Hypothalamus (tissue), 51 donors: Measurements from ENCODE around the gene WNT3.

Source experiments
- DNase-seq, 51 donors: peaks; one replicate each; lab custom pipeline; 2025; lab: John Stamatoyannopoulos, UW

The WNT3 gene

DNA sequence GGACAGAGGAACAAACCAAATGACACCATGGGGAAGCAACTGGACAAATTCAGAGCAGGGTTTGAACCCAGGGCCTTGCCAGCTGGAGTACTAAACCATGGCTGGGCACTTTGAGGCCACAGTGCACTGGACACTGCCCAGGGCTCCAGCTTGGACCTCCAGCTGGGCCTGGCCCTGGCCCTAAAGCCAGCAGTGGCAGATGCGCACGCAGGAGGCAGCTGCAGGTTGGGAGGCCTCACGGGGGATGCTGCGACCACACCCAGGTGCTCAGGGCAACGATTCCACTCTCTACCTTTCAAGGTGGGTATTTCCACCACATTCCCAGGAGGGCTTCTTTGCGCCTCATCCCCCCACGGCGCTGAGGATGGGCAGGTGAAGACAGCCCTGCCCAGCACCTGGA is 28.9 kb downstream of the WNT3 start:
- DNase-seq: no peak

DNA sequence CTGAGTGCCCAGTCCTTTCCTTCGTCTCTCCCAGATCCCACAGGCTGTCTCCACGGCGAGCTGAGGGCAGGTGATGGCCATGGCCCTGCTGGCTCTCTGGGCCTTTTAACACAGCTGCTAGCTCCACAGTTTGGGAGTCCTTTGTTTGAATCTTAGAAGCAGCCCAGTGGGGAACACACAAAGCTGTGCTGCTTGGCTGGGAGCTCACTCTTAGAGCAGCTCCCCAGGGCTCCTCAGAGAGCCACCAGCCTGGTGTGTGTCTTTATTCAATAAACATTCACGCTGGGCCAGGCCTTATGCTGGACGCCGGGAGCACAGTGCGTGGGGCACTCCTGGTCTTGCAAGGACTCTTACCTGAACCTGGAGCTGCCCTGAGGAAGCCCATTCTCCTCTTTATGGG is 29.7 kb downstream of the WNT3 start:
- no peak for DNase-seq

DNA sequence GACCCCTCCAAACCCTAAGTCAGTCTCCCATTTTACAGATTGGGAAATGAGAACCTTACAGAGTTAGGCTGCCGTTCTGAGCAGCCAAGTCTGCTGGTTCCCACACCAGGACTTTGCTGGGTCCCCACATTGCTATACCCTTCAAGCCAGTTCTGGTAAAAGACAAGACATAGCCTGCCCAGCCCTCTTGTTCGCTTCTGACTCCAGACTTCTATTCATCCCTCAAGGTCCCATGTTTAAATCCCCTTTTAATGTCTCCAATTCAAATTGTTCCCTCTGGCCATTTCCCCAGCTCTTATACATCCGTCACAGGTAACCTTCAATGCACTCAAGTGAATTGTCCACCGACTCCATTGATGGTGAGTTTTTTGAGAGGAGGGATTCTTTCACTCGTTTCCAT is 30.2 kb downstream of the WNT3 start:
- DNase-seq: no peak

DNA sequence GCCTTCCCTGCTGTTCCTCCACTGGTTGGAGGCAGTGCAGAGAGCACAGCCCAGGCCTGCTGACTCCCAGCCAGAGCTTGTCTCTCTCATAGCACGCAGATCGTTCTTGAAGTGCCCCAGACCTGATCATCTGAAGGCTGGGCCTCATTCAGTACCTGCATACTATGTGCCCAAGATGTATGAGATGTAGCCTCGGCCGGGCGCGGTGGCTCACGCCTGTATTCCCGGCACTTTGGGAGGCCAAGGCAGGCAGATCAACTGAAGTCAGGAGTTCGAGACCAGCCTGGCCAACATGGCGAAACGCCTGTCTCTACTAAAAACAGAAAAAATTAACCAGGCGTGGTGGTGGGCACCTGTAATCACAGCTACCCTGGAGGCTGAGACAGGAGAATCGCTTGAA is 31.0 kb downstream of the WNT3 start:
- no peak for DNase-seq

DNA sequence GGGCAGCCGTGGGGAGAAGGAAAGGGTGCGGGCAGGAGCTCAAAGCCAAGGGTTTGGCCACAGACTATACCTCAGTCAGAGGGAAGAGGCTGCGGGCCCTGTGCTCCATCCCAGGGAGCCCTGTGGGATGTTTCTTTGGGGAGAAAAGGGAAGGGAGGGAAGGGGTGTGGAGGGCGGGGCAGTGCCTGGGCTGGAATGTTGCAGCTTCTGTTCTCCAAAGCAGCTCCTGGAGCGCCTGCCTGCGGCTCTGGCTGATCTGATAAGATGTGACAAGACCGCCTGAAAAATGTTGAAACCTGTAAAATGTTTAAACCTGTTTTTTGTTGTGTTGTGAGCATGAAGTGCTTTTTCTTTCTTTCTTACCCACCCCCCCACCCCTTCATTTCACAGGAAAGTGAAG is 32.8 kb downstream of the WNT3 start:
- no peak for DNase-seq

DNA sequence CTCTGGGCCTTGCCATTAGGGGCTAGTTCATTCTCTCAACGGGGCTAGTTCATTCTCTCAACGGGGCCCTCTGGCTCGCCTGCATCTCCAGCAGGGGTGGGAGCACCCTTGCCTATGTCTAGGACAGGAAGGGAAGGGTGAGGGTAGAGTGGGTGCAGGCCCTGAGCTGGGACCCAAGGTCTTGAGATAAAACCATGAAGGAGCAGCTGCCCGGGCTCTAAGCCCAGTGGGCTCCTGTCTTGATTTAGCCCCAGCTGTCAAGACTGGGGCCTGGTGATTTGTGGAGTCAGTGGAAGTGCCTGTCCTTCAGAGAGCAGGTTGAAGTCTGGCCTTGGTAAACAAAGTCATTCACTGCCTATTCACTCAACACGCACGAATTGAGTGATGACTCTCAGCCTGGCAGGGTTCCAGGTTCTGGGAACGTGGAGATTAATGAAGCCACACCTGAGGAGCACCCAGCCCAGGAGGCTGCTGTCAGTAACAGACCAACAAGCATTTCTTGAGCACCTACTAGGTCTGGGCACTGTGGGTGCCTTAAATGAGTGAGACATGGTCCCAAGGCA is 35.4 kb downstream of the WNT3 start:
- no peak for DNase-seq

DNA sequence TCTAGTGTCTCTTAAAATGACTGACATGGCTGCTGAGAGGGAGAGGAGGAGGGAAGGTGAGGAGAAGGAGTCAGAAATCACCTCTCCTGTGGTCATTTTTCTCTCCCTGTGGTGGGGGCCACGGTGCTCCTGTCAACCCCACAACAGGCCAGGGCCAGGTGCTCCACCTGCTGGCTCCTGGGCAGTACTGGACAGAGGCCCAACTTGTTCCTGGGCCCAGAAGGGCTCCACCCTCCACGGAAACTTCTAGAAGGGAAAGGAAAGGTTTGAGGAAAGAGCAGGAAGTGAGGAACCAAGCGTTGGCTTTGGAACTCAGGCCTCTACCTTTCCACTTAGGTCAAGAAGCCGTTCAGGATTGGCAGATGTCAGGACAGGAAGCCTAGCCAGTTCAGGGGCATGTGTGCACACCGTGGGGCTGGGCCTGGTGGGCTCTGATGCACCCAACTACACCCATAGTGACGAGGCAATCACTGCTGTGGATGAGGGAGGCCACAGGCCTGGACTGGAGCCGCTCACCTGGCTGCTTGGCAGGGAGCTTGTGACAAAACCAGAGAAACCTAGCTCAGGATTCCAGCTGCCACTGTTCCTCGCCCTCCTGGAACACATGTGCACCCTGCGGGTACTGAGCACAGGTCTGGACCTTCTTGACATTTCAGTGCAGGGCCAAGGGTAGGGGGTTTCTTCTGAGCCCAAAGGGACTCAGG is 36.1 kb downstream of the WNT3 start:
- DNase-seq: no peak

DNA sequence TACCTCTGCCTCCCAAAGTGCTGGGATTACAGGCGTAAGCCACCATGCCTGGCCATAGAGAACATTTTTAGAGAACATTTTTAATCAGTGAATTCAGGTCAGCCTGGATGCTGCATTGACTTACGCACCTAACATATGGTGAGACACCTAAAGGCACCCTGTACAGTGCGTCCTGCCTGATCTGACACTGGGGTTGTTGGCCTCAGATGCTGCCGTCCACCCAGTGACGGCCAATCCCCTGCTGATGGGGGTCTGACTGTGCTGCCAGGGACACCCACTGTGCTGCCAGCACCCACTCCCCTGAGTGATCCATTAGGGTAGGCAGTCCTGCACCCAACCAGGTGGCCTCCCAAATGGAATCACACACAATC is 38.5 kb downstream of the WNT3 start:
- no peak for DNase-seq

DNA sequence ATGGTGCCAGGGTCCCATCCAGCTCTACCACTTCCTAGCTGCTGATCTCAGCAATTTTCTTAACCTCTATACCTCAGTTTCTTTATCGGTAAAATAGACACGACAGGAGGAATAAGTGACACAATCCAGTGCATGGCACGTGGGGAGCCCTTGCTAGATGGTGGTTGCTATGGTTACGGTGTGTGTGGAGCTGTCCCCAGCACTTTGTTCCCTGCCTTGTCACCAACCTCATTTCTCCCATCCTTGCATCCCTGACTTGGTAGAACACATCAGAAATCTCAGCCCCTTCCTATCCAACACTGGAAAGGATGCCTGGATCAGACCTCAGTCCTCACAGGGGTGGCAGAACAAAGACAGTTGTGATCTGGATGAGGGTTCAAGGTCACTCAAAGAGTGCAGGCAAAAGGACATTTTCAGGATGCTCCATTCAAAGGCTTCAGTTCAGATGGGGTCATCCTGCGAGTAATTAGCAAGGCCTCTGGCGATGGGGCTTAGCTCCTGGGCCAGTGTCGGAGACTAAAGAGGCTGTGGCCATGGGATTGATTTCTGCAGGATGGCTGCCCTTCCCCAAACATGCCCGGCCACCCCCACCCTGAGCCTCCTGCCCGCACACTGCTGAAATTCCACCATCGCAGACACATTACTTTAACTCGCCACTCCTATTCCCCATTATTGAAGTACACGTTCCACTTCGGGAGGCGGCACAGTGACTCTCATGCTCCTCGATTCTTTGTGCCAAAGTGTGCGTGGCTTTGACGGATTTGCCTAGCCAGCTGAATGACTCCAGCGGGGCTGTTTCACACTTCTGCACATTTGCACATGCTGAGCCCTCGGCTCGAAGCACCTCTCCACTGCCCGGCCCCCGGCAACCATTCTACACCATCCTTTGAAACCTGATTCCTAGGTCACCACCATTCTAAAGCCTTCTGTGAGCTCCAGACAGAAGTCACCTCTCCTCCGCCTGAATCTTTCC is 40.3 kb downstream of the WNT3 start:
- peak in 8 of 51 donors; percentile 9 to 39 (median 24) for DNase-seq

DNA sequence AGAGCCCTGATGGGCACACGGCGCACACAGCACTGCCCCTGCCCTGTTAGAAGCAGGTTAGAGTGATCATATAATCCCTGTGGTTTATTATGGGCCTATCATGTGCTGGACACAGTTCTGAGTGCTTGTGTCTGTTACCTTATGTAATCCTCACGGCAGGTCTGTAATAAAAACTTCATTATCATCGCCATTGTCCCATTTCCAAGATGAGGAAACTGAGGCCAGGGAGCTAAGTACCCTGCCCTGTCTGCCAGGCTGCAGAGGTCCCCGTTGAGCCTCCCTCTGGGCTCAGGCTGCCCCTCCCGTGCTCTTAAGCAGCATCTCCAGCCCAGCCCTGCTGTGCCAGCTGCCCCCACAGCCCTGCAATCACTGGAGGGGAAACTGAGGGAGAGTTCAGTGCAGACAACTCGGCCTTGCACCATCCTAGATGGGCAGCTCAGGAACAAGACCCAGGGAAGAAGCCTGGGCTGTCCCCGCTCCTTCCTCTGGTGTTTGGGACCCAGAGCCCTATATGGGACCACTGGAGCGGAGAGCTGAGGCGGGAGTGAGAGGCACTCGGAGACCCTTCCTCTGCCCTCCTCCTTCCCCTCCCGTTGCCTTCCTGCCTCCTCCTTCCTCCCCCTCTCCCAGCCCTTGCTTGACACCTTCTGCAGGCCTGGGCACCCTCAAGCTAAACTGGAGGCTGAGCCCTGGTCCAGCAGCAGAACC is 42.0 kb downstream of the WNT3 start:
- no peak for DNase-seq

DNA sequence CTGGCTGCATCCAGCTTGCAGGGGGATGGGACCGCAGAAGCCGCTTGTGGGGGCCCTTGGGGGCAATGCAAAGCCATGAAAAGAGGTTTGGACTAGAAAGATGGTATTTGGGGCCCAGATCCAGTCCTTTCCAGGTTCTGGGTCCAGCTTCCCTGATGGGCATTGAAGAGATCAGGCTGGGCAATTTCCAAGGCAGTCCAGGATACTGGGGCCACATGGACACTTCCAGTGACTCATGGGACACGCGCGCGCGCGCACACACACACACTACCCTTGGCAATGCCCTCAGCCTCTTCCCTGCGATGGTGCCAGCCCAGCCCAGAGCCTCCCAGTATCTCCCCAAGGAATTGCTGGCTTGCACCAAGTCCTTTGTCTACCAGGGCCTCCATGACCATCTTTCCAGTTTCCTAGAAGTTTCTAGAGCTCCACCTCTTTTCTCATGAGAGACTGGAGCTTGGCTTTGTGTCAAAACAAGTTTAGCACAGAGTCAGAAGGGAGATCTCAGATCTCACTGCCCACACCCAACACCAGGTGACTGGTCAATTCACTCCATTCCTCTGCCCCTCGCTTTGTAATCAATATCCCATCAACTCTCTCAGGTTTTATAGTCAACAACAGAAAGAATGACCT is 44.3 kb downstream of the WNT3 start:
- no peak for DNase-seq

DNA sequence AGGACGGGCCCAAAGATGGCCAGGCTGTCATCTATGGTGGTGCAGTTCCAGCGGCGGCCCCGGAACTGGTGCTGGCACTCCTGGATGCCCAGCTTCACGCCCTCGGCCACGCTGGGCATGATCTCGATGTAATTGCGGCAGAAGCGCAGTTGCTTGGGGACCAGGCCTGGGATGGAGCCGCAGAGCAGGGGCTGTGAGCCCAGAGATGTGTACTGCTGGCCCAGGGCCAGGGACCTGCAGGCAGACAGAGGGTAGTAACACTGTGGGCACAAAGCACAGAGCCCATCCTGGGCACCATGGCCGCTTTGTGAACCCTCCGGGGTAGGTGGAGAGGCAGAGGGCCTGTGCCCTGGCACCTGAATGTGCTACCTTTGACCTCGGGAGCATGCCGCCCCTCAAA is 44.8 kb downstream of the WNT3 start:
- no peak for DNase-seq

DNA sequence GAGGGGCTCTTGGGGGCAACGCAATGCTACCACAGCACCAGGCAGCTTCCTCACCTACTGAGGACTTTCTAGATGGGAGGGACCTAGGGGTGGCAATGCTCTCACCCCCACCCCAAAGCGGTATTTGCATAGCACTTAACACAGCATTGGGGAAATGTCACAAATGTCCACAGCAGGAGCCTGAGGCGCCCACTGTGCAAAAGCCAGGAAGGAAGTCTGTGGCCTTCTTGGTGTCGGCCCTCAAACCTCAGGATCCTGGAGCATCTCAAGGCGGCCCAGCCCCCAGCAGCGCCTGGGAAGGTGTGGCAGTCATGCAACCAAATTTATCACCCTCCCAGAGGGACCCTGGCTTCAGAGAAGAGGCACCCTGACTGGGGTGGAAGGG is 45.3 kb downstream of the WNT3 start:
- no peak for DNase-seq

DNA sequence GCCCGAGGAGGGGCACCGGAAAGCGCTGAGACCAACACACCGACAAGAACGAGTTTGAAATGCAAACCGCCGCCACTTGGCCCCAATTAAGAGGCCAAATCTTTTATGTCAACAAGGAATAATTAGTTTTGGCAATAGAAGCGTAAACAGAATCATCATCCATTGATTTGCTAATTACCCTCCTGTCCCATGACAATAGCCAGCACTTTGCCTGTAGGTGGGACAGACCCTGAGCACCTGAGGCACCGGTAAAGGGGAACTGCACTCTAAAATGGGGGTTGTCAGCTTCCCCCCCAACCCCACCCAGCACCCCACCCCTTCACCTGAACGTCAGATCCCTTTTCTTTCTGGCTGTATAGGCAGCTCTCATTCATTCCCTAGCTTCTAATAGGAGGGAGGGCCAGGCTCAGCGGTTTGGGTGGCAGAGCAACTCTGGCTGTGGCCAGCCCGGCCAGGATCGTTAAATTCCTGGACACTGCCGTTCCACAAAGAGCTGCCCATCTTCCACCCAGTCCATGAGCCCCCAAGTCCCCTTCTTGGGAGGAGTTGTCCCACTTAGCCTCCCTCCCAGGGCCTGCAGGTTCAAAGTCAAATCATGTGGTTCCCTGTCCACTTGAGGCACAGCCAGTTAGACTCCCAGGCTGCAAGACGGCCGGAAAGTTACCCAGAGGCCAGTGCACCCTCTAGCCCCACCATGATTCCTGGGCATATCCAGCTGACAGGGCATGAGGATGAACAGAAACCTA is 45.8 kb downstream of the WNT3 start:
- DNase-seq: no peak

DNA sequence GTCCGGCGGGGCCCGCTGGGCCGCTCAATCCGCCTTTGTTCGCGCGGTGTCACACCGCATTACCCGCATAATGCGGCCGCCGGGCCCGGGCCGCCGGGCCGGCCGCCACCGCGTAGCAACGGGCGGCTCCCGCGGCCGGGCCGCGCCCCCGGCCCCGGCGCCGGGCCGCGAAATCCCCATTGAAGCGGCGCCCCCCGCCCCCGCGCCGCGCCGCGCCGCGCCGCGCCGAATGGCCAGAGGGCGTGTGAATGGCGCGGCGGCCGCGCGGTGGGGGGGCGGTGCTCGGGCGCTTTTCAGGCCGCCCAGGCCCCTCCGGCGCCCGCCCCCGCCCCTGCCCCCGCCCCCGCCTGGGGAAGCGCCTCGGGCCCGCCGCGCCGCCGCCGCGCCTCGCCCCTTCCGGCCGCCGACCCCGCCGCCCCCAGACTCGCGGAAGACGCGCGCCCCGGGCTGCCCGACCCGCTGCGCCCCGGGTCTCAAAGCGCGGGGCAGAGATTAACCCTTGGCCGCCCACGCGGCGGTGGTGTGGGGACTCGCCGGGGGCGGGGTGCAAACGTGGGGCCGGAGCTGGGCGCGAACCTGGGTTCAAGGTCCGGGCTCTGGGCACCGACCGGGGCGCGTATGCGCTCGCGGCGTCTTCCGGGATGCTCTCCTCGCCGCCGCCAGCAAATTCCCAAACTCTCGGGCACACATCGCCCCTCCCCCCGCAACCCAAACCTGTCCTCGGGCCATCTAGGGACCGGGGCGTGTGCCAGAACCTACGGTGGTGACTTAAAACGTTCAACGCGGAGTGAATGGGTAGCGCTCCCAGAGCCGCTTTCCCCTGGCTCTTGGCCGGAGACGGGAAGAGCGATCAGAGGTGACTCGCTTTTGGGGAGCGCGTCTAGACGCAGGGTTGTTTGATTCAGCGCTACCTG is 46.7 kb downstream of the WNT3 start:
- peak in 8 of 51 donors; percentile 12 to 53 (median 30) for DNase-seq

DNA sequence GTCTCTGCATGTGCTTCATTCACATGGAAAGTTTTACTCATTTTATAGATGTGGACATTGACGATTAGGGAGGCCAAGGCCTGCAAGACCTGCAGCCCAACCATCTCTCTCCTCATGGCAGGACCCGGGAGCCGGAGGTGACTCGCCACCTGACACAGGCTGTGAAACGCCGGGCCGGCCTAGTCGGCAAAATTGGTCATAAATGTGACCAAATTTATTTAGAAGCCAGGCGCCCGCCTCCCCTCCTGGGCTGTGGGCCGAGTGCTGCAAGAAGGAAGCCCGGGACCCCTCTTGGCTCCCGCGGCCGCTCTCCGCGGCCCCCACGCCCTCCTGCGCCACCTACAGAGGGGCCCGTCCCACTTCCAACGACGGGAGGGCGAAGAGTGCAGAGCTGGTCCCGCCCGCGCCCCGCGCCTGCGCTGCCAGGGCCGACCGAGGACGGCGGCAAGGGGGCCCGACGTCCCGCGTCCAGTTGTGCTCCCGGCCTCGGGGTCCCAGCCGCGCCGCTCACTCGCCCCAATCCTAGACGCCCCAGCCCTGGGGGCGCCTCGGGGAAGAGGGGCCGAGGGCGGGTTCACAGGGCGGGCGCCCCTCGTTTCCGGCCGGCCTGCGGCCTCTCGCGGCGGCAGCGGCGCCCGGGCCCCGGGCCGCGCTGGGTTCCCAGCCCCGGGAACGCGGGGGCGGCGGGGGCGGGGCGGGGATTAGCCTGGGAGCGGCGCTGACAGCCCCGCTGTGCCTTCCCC is 47.5 kb downstream of the WNT3 start:
- peak in 9 of 51 donors; percentile 8 to 57 (median 30) for DNase-seq

DNA sequence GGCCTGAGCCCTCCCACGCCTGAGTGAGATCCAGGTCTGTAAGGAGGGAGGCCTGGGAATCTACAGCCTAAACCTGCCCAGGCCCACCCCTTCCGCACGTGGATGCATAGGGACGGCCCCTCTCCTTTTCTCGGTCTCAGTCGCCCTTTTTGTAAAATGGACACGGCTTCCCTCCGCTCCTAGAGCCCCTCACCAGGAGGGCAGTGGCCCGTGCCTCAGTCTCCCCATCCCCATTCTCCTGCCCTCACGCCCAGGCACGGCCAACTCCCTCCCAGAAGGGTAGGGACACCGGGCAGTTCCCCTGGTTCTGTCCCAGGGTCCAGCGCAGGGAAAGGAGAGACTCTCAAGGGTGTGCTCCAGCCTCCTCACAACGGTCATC is 48.1 kb downstream of the WNT3 start:
- no peak for DNase-seq
